Ishikawa (cell line): ENCODE data around the gene HDGFL2.

Source experiments
- CEBPB ChIP-seq: IDR thresholded peaks from 2 replicates; pipeline ENCODE4 v1.6.1; 2012
- CREB1 ChIP-seq: IDR thresholded peaks from 2 replicates; pipeline ENCODE4 v1.6.1; 2012; ENCODE audit warnings: low read depth
- EGR1 ChIP-seq: IDR thresholded peaks from 2 replicates; pipeline ENCODE4 v1.6.1; 2012
- EP300 ChIP-seq: IDR thresholded peaks from 2 replicates; pipeline ENCODE4 v1.6.1; 2012; ENCODE audit warnings: borderline replicate concordance
- FOXM1 ChIP-seq: IDR thresholded peaks from 2 replicates; pipeline ENCODE4 v1.6.1; 2012; ENCODE audit warnings: low read depth, borderline replicate concordance
- MAX ChIP-seq: IDR thresholded peaks from 2 replicates; pipeline ENCODE4 v1.6.1; 2012
- NFIC ChIP-seq: IDR thresholded peaks from 2 replicates; pipeline ENCODE4 v1.6.1; 2012
- RAD21 ChIP-seq: IDR thresholded peaks from 2 replicates; pipeline ENCODE4 v1.6.1; 2012; ENCODE audit warnings: low read depth
- REST ChIP-seq: IDR thresholded peaks from 2 replicates; pipeline ENCODE4 v1.6.1; 2012; ENCODE audit warnings: low read depth, mild to moderate bottlenecking
- TAF1 ChIP-seq: IDR thresholded peaks from 2 replicates; pipeline ENCODE4 v1.6.1; 2012; ENCODE audit warnings: low read depth, mild to moderate bottlenecking
- TCF12 ChIP-seq: IDR thresholded peaks from 2 replicates; pipeline ENCODE4 v1.6.1; 2012; ENCODE audit warnings: low read depth
- TEAD4 ChIP-seq: IDR thresholded peaks from 2 replicates; pipeline ENCODE4 v1.6.1; 2012
- USF1 ChIP-seq: IDR thresholded peaks from 2 replicates; pipeline ENCODE4 v1.6.1; 2012
- YY1 ChIP-seq: IDR thresholded peaks from 2 replicates; pipeline ENCODE4 v1.6.1; 2012; ENCODE audit warnings: low read depth
- ZBTB7A ChIP-seq: IDR thresholded peaks from 2 replicates; pipeline ENCODE4 v1.6.1; 2012; ENCODE audit warnings: low read depth

HDGFL2 gene

GRCh38 chr19:4472174-4472974 lies at the start of gene HDGFL2:
TSS of gene HDGFL2 (plus strand) at chr19:4472297. CDS start at chr19:4472351, 54 bp downstream.
- TF ChIP-seq TCF12 = 0 out of 2 replicates have a peak, but pooled peaks have one; percentile 13
- TF ChIP-seq TAF1 = peak; percentile 47; the same call in 1 of the 2 replicates
- peak; percentile 36; the same call in 1 of the 2 replicates for TF ChIP-seq EP300
- peak; percentile 62; the same call in 1 of the 2 replicates for TF ChIP-seq EGR1
- TF ChIP-seq ZBTB7A = 0 out of 2 replicates have a peak, but pooled peaks have one; percentile 20
- no peak for TF ChIP-seq CEBPB

- TF ChIP-seq TCF12 = no peak
- TF ChIP-seq FOXM1 = no peak
- TF ChIP-seq YY1 = no peak
- TF ChIP-seq EGR1 = no peak
- TF ChIP-seq MAX = no peak
- no peak for TF ChIP-seq NFIC
- TF ChIP-seq ZBTB7A = no peak
- TF ChIP-seq RAD21 = no peak
- no peak for TF ChIP-seq CREB1
- TF ChIP-seq TEAD4 = no peak
- no peak for TF ChIP-seq REST
- no peak for TF ChIP-seq TAF1
- no peak for TF ChIP-seq EP300
These were observed 48.5 kb upstream of the HDGFL2 start for GRCh38 chr19:4423416-4424126.

GRCh38 chr19:4425537-4425936 lies 46.6 kb upstream of the HDGFL2 start:
- TF ChIP-seq TAF1 = no peak

GRCh38 chr19:4428326-4428975 lies 43.6 kb upstream of the HDGFL2 start:
- no peak for TF ChIP-seq MAX
- TF ChIP-seq EP300 = no peak
- TF ChIP-seq CREB1 = no peak
- no peak for TF ChIP-seq RAD21
- no peak for TF ChIP-seq EGR1
- no peak for TF ChIP-seq ZBTB7A
- no peak for TF ChIP-seq FOXM1
- no peak for TF ChIP-seq USF1
- TF ChIP-seq TAF1 = no peak
- no peak for TF ChIP-seq CEBPB
- no peak for TF ChIP-seq TEAD4
- TF ChIP-seq TCF12 = no peak
- no peak for TF ChIP-seq REST
- no peak for TF ChIP-seq NFIC
- no peak for TF ChIP-seq YY1

GRCh38 chr19:4429256-4429655 lies 42.8 kb upstream of the HDGFL2 start:
- no peak for TF ChIP-seq REST
- TF ChIP-seq MAX = no peak
- no peak for TF ChIP-seq USF1
- no peak for TF ChIP-seq EGR1
- no peak for TF ChIP-seq TEAD4
- no peak for TF ChIP-seq TCF12
- no peak for TF ChIP-seq NFIC
- no peak for TF ChIP-seq RAD21
- TF ChIP-seq FOXM1 = no peak
- TF ChIP-seq TAF1 = no peak
- no peak for TF ChIP-seq CEBPB
- TF ChIP-seq YY1 = no peak
- no peak for TF ChIP-seq EP300
